GM12873 (cell line): ENCODE data around the gene L3MBTL4.

Experiments
- TF ChIP-seq, protein P1 (sequence below): IDR thresholded peaks from 2 replicates; pipeline ENCODE4 v1.5.1; 2012; ENCODE audit warnings: low read depth, mild to moderate bottlenecking, moderate library complexity, low read length, control low read depth; ENCODE audit not compliant: insufficient read depth; ENCODE audit errors: missing control alignments

The L3MBTL4 gene

DNA sequence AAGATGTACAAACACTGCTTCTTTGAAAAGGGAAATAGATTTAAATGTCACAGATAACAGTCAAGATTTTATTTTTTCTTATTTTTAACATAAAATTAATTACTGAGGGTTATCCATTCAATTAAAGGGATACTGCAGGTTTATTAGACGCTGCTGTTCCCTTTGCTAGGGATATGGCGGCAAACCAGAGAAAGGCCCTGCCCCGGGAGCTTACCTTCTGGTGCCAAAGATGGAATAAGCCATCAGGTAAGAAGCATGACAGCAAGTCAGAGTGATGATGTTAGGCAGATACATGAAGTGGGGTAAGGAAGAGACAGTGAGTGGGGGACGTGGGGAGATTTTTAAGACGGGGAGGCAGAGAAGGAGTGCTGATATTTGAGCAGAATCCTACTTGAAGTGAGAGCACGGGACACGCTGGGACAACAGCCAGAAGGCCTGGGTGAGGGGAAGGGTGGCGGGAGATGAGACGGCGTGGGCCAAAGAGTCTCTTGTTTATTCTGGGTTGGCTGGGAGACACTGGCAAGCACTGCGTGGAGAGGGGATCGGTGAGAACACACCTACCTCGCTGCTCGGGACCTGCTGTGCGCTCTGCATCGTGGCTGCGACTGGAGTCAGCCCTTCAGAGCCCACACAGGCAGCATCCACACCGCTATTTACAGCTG is 268.9 kb downstream of the L3MBTL4 start:
- TF ChIP-seq, protein P1, sequence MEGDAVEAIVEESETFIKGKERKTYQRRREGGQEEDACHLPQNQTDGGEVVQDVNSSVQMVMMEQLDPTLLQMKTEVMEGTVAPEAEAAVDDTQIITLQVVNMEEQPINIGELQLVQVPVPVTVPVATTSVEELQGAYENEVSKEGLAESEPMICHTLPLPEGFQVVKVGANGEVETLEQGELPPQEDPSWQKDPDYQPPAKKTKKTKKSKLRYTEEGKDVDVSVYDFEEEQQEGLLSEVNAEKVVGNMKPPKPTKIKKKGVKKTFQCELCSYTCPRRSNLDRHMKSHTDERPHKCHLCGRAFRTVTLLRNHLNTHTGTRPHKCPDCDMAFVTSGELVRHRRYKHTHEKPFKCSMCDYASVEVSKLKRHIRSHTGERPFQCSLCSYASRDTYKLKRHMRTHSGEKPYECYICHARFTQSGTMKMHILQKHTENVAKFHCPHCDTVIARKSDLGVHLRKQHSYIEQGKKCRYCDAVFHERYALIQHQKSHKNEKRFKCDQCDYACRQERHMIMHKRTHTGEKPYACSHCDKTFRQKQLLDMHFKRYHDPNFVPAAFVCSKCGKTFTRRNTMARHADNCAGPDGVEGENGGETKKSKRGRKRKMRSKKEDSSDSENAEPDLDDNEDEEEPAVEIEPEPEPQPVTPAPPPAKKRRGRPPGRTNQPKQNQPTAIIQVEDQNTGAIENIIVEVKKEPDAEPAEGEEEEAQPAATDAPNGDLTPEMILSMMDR = no peak

DNA sequence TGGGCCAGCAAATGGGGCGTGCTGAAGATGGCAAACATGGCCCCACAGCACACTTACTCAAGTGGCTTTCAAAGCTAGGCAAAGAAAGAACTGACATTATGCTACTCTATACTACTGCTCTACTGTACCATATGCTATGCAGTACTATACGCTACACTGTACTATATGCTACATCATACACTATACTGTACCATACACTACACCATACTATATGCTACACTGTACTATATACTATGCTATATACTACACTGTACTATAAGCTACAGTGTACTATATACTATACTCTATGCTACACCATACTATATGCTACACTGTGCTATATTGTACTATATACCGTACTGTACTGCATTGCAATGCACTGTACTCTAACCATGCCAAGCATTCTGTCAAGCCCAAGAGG is 275.7 kb downstream of the L3MBTL4 start:
- TF ChIP-seq, protein P1 = no peak

DNA sequence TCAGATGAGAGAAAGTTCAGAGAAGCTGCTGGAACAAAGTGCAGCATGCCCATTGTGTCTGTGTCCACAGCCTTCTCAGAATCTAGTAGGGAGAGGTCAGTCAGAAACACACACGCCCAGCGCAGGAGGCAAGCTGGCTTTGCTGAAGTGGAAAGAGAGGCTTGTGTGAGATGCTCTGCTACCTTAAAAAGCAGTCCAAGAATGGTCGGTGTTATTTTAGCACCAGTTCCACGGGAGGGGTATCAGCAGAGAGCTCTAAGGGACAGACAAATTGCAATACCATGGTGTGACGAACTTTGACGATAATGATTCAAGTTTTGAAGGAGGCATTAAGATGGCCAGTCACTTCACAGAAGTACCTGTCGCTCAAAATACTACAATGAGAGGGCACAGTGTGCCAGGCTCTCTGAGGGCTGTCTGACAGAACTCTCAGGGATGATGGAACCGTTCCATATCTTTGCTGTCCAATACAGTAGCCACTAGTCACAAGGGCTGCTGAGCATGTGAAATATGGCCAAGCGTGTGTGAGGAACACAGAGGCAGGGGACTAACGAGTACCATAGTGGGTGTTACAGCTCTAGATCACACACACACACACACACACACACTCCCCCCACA is 281.9 kb downstream of the L3MBTL4 start:
- TF ChIP-seq, protein P1 = no peak

DNA sequence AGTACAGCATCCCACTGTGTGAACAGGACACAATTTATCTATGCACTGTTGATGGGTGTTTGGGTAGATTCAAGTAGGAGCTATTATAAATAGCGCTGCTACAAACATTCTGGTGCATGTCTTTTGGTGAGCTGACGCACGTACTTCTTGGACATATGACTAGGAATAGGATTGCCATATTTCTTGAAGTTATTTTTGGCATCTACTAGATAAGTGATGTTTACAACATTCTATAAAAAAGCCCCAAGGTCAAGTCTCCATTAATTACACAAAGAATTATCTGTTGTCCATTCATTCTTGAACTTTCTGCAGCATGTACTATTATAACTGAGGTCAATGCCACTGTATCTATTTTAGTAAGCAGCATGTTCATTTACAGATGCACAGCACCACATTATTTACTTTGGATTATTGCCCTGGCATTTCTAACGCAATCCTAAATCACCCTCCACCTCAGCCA is 293.9 kb downstream of the L3MBTL4 start:
- TF ChIP-seq, protein P1 = no peak

DNA sequence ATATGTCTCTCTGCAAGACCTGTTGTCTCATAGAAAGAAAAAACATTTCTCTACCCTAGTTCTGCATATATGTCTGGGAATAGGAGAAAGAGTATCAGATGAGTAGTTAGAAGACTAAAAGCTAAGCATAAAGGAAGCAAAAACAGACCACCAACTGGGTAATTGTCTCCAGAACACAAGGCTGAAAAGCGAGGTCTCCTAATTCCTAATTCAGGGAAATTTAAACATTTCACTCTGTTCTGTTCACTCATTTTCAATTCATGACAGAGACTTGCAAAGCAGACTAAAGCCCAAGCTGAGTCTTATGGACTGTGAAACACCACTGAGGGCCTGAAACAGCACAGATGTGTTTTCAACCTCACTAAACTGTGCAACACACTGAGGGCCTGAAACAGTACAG is 294.9 kb downstream of the L3MBTL4 start:
- TF ChIP-seq, protein P1 = no peak

DNA sequence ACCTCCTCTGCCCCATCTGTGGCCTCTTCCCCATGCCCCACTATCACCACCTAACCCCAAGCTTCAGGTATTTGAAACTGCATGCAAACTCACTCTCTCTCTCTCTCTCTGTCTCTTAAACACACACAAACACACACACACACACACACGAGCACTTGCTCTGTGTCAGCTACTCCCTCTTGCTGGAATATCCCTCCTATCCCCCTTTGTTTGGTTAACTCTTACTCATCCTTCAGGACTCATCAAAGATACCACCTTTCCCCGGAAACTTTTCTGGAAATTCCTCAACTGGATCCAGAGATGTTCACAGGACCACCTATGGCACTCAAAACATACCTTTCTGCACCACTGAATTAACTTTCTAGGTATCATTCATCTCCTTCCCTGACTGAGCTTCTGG is 296.6 kb downstream of the L3MBTL4 start:
- TF ChIP-seq, protein P1 = no peak

DNA sequence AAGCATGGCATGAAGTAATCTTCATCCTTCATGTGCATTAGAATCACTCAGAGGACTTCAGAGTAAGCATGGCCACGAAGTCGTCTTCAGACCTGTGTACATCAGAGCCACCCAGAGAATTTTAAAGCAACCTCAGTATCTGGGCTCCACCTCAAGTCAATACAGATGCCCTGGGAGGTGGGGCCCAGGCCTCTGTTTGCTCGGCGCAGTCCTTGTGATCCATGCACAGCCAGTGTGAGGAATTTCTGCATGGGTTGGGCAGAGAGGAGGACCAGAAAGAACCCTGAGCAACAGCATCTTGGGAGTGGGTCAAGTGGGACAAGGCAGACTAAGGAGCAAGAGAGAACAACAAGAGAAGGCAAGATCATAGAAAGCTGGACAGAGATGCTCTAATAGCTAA is 299.0 kb downstream of the L3MBTL4 start:
- TF ChIP-seq, protein P1 = no peak
